GM23338 (cell line): ENCODE data around the gene PTBP3. TPM values are rescaled to one million over a fixed set of nuclear protein-coding genes. Genes with fewer than 3 reads are reported as not detected.

ENCODE experiments used
- ATAC-seq: fragments of 200-7000 bp; cut with Tn5 transposase; 3 replicates; pipeline ENCODE4 v1.9.1; 2020
- DNase-seq: peaks from one replicate; pipeline ENCODE4 v3.0.0-alpha.2; 2015; ENCODE audit warnings: low spot score
- H2AFZ ChIP-seq: fragments of 200-600 bp; sonication (generic); 2 replicates; pipeline ENCODE4 v1.8.0; 2016; ENCODE audit warnings: antibody characterized with exemption, mild to moderate bottlenecking, moderate library complexity
- H3F3A ChIP-seq: fragments of 200-600 bp; sonication (generic); replicated peaks from 2 replicates; pipeline ENCODE4 v1.8.0; 2017; ENCODE audit warnings: antibody characterized with exemption, mixed run types, low read depth
- H3K27ac ChIP-seq: fragments of 200-600 bp; sonication (generic); 2 replicates; pipeline ENCODE4 v1.6.1; 2016; ENCODE audit warnings: low read depth
- H3K27me3 ChIP-seq: fragments of 200-600 bp; sonication (generic); 2 replicates; pipeline ENCODE4 v1.8.0; 2016; ENCODE audit warnings: mild to moderate bottlenecking, mixed run types, moderate library complexity; ENCODE audit not compliant: insufficient read depth
- H3K36me3 ChIP-seq: fragments of 200-600 bp; sonication (generic); 2 replicates; pipeline ENCODE4 v1.8.0; 2016; ENCODE audit warnings: mild to moderate bottlenecking; ENCODE audit not compliant: insufficient read depth
- H3K4me1 ChIP-seq: fragments of 200-600 bp; sonication (generic); 2 replicates; pipeline ENCODE4 v1.8.0; 2016; ENCODE audit warnings: mild to moderate bottlenecking, moderate library complexity; ENCODE audit not compliant: insufficient read depth
- H3K4me2 ChIP-seq: fragments of 200-600 bp; sonication (generic); 2 replicates; pipeline ENCODE4 v1.7.1; 2017; ENCODE audit warnings: mixed run types
- H3K4me3 ChIP-seq: fragments of 200-600 bp; sonication (generic); 2 replicates; pipeline ENCODE4 v1.6.1; 2016; ENCODE audit warnings: mixed run types
- H3K79me2 ChIP-seq: fragments of 200-600 bp; sonication (generic); replicated peaks from 2 replicates; pipeline ENCODE4 v1.8.0; 2017; ENCODE audit warnings: mild to moderate bottlenecking; ENCODE audit not compliant: insufficient read depth
- H3K9me2 ChIP-seq: fragments of 200-600 bp; sonication (generic); 2 replicates; pipeline ENCODE4 v1.8.0; 2017; ENCODE audit not compliant: insufficient read depth
- H4K20me1 ChIP-seq: fragments of 200-600 bp; sonication (generic); replicated peaks from 2 replicates; pipeline ENCODE4 v1.8.0; 2017; ENCODE audit warnings: mild to moderate bottlenecking; ENCODE audit not compliant: insufficient read depth
- H3K27ac Mint-ChIP-seq: 2 replicates; pipeline ENCODE4 v1.8.0; 2020; ENCODE audit warnings: inconsistent platforms, mild to moderate bottlenecking, moderate library complexity, mixed read lengths
- H3K27me3 Mint-ChIP-seq: 3 replicates; pipeline ENCODE4 v1.8.0; 2022; ENCODE audit warnings: low read depth, mild to moderate bottlenecking, moderate library complexity, mixed read lengths, inconsistent platforms; ENCODE audit not compliant: insufficient read depth, poor library complexity
- H3K36me3 Mint-ChIP-seq: 3 replicates; pipeline ENCODE4 v1.8.0; 2021; ENCODE audit warnings: low read depth, mild to moderate bottlenecking, inconsistent platforms, moderate library complexity, mixed read lengths
- H3K4me1 Mint-ChIP-seq: 3 replicates; pipeline ENCODE4 v1.8.0; 2020; ENCODE audit warnings: mild to moderate bottlenecking, inconsistent platforms, mixed read lengths
- H3K4me3 Mint-ChIP-seq: 3 replicates; pipeline ENCODE4 v1.8.0; 2021; ENCODE audit warnings: moderate library complexity, mild to moderate bottlenecking, inconsistent platforms, mixed read lengths
- H3K9me3 Mint-ChIP-seq: 3 replicates; pipeline ENCODE4 v1.8.0; 2020; ENCODE audit warnings: moderate library complexity, mild to moderate bottlenecking, inconsistent platforms, mixed read lengths
- CREB1 ChIP-seq: fragments of 250-450 bp; sonication (Bioruptor Pico); IDR thresholded peaks from 2 replicates; pipeline ENCODE4 v1.5.0; 2020; ENCODE audit warnings: low read depth, mild to moderate bottlenecking, moderate library complexity
- EZH2 ChIP-seq: fragments of 200-600 bp; sonication (generic); IDR thresholded peaks from one replicate; pipeline ENCODE4 v1.8.0; 2017; ENCODE audit warnings: antibody characterized with exemption, mild to moderate bottlenecking, low read depth; ENCODE audit not compliant: unreplicated experiment
- JUNB ChIP-seq: IDR thresholded peaks from one replicate; pipeline ENCODE4 v1.6.1; 2016; ENCODE audit warnings: antibody characterized with exemption; ENCODE audit not compliant: unreplicated experiment
- NANOG ChIP-seq: IDR thresholded peaks from 2 replicates; pipeline ENCODE4 v1.6.1; 2016; ENCODE audit warnings: antibody characterized with exemption, borderline replicate concordance
- ZNF114 ChIP-seq: fragments of 250-450 bp; sonication (Bioruptor Pico); IDR thresholded peaks from 2 replicates; pipeline ENCODE4 v1.5.0; 2020; ENCODE audit warnings: mild to moderate bottlenecking, moderate library complexity
- polyA plus RNA-seq: library from polyadenylated mRNA; unstranded; fragments of >200 nt; fragmentation: Nextera tagmentation; extraction: Ambion mirVana; gene quantifications from 2 replicates; pipeline ENCODE4 v1.2.1, GENCODE V29; 2016
- total RNA-seq: library from RNA; depleted of rRNA; stranded (reverse); fragments of >200 nt; shearing (Covaris generic); gene quantifications from 2 replicates; pipeline ENCODE4 v1.2.3, GENCODE V29; 2014
- TF ChIP-seq, protein P1 (sequence below): fragments of 250-450 bp; sonication (Bioruptor Pico); IDR thresholded peaks from 2 replicates; pipeline ENCODE4 v1.5.0; 2020; ENCODE audit warnings: mild to moderate bottlenecking, moderate library complexity
- TF ChIP-seq, protein P2 (sequence below): IDR thresholded peaks from 2 replicates; pipeline ENCODE4 v1.6.1; 2016; ENCODE audit warnings: antibody characterized with exemption
- TF ChIP-seq, protein P3 (sequence below), 2 experiments: fragments of 200-600 bp in 1 of 2; sonication (generic) in 1 of 2; conservative IDR thresholded peaks; 2 replicates each; pipeline versions ENCODE4 v1.5.1 to v1.6.1; 2016 to 2017; ENCODE audit warnings: antibody characterized with exemption in 2 of 2, low read depth in 2 of 2, mild to moderate bottlenecking in 2 of 2, moderate library complexity in 1 of 2

PTBP3 gene
- total and polyA plus RNA-seq, 2 experiments from 2014 or later = 20.0 to 92.9 TPM

DNA sequence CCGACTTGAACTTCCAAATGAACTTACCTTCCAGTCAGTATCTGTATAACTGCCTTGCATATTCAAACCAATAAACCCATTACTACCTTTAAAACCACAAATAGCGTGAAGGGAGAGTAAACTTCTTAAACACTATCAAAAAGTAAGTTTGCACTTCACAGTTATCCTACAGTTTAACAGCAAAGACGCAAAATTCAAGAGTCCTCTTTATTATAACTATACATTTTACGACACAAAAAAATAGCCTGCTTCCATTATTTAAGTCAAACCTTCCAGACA lies 1.8 kb downstream of the PTBP3 start (continued):
- TF ChIP-seq, protein P1, sequence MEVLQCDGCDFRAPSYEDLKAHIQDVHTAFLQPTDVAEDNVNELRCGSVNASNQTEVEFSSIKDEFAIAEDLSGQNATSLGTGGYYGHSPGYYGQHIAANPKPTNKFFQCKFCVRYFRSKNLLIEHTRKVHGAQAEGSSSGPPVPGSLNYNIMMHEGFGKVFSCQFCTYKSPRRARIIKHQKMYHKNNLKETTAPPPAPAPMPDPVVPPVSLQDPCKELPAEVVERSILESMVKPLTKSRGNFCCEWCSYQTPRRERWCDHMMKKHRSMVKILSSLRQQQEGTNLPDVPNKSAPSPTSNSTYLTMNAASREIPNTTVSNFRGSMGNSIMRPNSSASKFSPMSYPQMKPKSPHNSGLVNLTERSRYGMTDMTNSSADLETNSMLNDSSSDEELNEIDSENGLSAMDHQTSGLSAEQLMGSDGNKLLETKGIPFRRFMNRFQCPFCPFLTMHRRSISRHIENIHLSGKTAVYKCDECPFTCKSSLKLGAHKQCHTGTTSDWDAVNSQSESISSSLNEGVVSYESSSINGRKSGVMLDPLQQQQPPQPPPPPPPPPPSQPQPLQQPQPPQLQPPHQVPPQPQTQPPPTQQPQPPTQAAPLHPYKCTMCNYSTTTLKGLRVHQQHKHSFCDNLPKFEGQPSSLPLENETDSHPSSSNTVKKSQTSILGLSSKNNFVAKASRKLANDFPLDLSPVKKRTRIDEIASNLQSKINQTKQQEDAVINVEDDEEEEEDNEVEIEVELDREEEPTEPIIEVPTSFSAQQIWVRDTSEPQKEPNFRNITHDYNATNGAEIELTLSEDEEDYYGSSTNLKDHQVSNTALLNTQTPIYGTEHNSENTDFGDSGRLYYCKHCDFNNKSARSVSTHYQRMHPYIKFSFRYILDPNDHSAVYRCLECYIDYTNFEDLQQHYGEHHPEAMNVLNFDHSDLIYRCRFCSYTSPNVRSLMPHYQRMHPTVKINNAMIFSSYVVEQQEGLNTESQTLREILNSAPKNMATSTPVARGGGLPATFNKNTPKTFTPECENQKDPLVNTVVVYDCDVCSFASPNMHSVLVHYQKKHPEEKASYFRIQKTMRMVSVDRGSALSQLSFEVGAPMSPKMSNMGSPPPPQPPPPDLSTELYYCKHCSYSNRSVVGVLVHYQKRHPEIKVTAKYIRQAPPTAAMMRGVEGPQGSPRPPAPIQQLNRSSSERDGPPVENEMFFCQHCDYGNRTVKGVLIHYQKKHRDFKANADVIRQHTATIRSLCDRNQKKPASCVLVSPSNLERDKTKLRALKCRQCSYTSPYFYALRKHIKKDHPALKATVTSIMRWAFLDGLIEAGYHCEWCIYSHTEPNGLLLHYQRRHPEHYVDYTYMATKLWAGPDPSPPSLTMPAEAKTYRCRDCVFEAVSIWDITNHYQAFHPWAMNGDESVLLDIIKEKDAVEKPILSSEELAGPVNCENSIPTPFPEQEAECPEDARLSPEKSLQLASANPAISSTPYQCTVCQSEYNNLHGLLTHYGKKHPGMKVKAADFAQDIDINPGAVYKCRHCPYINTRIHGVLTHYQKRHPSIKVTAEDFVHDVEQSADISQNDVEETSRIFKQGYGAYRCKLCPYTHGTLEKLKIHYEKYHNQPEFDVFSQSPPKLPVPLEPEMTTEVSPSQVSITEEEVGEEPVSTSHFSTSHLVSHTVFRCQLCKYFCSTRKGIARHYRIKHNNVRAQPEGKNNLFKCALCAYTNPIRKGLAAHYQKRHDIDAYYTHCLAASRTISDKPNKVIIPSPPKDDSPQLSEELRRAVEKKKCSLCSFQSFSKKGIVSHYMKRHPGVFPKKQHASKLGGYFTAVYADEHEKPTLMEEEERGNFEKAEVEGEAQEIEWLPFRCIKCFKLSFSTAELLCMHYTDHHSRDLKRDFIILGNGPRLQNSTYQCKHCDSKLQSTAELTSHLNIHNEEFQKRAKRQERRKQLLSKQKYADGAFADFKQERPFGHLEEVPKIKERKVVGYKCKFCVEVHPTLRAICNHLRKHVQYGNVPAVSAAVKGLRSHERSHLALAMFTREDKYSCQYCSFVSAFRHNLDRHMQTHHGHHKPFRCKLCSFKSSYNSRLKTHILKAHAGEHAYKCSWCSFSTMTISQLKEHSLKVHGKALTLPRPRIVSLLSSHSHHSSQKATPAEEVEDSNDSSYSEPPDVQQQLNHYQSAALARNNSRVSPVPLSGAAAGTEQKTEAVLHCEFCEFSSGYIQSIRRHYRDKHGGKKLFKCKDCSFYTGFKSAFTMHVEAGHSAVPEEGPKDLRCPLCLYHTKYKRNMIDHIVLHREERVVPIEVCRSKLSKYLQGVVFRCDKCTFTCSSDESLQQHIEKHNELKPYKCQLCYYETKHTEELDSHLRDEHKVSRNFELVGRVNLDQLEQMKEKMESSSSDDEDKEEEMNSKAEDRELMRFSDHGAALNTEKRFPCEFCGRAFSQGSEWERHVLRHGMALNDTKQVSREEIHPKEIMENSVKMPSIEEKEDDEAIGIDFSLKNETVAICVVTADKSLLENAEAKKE (CRISPR knock-in tag) = no peak
- TF ChIP-seq, protein P2, sequence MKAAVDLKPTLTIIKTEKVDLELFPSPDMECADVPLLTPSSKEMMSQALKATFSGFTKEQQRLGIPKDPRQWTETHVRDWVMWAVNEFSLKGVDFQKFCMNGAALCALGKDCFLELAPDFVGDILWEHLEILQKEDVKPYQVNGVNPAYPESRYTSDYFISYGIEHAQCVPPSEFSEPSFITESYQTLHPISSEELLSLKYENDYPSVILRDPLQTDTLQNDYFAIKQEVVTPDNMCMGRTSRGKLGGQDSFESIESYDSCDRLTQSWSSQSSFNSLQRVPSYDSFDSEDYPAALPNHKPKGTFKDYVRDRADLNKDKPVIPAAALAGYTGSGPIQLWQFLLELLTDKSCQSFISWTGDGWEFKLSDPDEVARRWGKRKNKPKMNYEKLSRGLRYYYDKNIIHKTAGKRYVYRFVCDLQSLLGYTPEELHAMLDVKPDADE = no peak
- TF ChIP-seq NANOG (no peak), CREB1 (CRISPR knock-in tag) (no peak), ZNF114 (CRISPR knock-in tag) (no peak)

DNA sequence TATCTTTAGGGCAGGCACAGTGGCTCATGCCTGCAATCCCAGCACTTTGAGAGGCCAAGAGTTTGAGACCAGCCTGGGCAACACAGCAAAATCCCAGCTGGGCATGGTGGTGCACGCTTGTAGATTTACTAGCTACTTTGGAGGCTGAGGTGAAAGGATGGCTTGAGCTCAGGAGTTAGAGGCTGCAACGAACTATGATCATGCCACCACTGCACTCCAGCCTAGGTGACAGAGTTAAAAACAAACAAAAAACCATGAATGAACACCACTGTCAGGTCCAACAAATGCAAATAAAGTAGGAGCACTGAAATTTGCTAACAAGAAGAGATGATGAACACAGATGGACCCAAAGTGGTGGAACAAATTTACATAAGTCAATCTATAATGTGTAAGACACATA lies 4.9 kb downstream of the PTBP3 start:
- H3K9me2 ChIP-seq = no peaks in the 10 kb centered on the region
- Mint-ChIP-seq H3K9me3 (no peaks in the 10 kb centered on the region), H3K4me1 (peaks cover 41% of the 10 kb centered on the region), H3K27me3 (peaks cover 4% of the 10 kb centered on the region), H3K4me3 (no peak overlapping the region), H3K36me3 (peaks cover 6% of the 10 kb centered on the region; the same call in 2 of the 3 replicates), H3K27ac (no peak overlapping the region)
- H3K4me3 ChIP-seq = no peak overlapping the region
- H3K36me3 ChIP-seq = no peaks in the 10 kb centered on the region
- no peaks in the 10 kb centered on the region; the same call in 1 of the 2 replicates for H3F3A ChIP-seq
- H4K20me1 ChIP-seq = peaks cover 14% of the 10 kb centered on the region
- DNase-seq = no peak
- peaks cover 91% of the 10 kb centered on the region for H3K79me2 ChIP-seq
- no peak overlapping the region for H2AFZ ChIP-seq
- H3K4me1 ChIP-seq = peaks cover 44% of the 10 kb centered on the region
- H3K27ac ChIP-seq = no peak overlapping the region
- no peaks in the 10 kb centered on the region for H3K27me3 ChIP-seq
- ATAC-seq = no peak
- no peak overlapping the region for H3K4me2 ChIP-seq
- TF ChIP-seq JUNB (no peak), ZNF114 (CRISPR knock-in tag) (no peak), EZH2 (no peak), NANOG (no peak)
- TF ChIP-seq, protein P3, sequence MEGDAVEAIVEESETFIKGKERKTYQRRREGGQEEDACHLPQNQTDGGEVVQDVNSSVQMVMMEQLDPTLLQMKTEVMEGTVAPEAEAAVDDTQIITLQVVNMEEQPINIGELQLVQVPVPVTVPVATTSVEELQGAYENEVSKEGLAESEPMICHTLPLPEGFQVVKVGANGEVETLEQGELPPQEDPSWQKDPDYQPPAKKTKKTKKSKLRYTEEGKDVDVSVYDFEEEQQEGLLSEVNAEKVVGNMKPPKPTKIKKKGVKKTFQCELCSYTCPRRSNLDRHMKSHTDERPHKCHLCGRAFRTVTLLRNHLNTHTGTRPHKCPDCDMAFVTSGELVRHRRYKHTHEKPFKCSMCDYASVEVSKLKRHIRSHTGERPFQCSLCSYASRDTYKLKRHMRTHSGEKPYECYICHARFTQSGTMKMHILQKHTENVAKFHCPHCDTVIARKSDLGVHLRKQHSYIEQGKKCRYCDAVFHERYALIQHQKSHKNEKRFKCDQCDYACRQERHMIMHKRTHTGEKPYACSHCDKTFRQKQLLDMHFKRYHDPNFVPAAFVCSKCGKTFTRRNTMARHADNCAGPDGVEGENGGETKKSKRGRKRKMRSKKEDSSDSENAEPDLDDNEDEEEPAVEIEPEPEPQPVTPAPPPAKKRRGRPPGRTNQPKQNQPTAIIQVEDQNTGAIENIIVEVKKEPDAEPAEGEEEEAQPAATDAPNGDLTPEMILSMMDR (conservative IDR thresholded peaks at IDR 0.05; ENCODE audit: low read depth in 2 of 2) = no peak
